G401.6 (cell line): Measurements from ENCODE around the gene CACNG3.
A peak's percentile ranks its signal among the peaks of the same experiment; 100 is the strongest.
"Not testable (repeated sequence)": the region's sequence is repeated elsewhere in the genome, so short reads cannot be mapped to it uniquely, and the experiment has no call there.

ENCODE experiments used
- FAIRE-seq: peaks from 2 replicates; lab custom pipeline; 2012; peaks lifted over from hg19 to GRCh38; lab: Jason Lieb, UNC

Gene CACNG3

GRCh38 chr16:24255456-24256371 is at the start of gene CACNG3:
Gene CACNG3 (plus strand): TSS chr16:24256335. CDS start chr16:24256755, 420 bp downstream.
- no peak for FAIRE-seq

GRCh38 chr16:24206926-24207325 is 49.2 kb upstream of the CACNG3 start:
- FAIRE-seq = no peak

GRCh38 chr16:24208710-24209109 is 47.4 kb upstream of the CACNG3 start:
- FAIRE-seq = no peak

GRCh38 chr16:24214992-24215391 is 41.1 kb upstream of the CACNG3 start:
- no peak for FAIRE-seq

- no peak for FAIRE-seq
These were observed 39.2 kb upstream of the CACNG3 start for GRCh38 chr16:24216961-24217360.

GRCh38 chr16:24217461-24217860 is 38.7 kb upstream of the CACNG3 start:
- no peak for FAIRE-seq

GRCh38 chr16:24218299-24218698 is 37.8 kb upstream of the CACNG3 start:
- no peak for FAIRE-seq

- FAIRE-seq = no peak
These were observed 34.9 kb upstream of the CACNG3 start for GRCh38 chr16:24221219-24221618.

- no peak for FAIRE-seq
These were observed 27.6 kb upstream of the CACNG3 start for GRCh38 chr16:24228514-24228913.

GRCh38 chr16:24232936-24233335 is 23.2 kb upstream of the CACNG3 start:
- FAIRE-seq = no peak

- no peak for FAIRE-seq
These were observed 21.4 kb upstream of the CACNG3 start for GRCh38 chr16:24234737-24235136.

- no peak for FAIRE-seq
These were observed 20.3 kb upstream of the CACNG3 start for GRCh38 chr16:24235806-24236205.

- not testable (repeated sequence) for FAIRE-seq
These were observed 17.3 kb upstream of the CACNG3 start for GRCh38 chr16:24238846-24239245.

GRCh38 chr16:24246911-24247607 is 9.1 kb upstream of the CACNG3 start:
- no peak for FAIRE-seq

- FAIRE-seq = peak; percentile 25
These were observed 2.9 kb upstream of the CACNG3 start for GRCh38 chr16:24253192-24253591.

GRCh38 chr16:24257958-24258357 is 1.8 kb downstream of the CACNG3 start:
- no peak for FAIRE-seq

- no peak for FAIRE-seq
These were observed 2.7 kb downstream of the CACNG3 start for GRCh38 chr16:24258791-24259190.

- FAIRE-seq = no peak
These were observed 6.7 kb downstream of the CACNG3 start for GRCh38 chr16:24262816-24263215.

- no peak for FAIRE-seq
These were observed 14.7 kb downstream of the CACNG3 start for GRCh38 chr16:24270721-24271442.

- peak; percentile 65 for FAIRE-seq
These were observed 16.2 kb downstream of the CACNG3 start for GRCh38 chr16:24272379-24272778.

GRCh38 chr16:24273508-24274182 is 17.5 kb downstream of the CACNG3 start:
- FAIRE-seq = no peak

- no peak for FAIRE-seq
These were observed 19.3 kb downstream of the CACNG3 start for GRCh38 chr16:24275413-24275812.
